SJSA1 (cell line): Measurements from ENCODE around the gene WNT8A. TPM values are rescaled to one million over a fixed set of nuclear protein-coding genes. Genes with fewer than 3 reads are reported as not detected.

Experiments used
- DNase-seq, 2 experiments: peaks; one replicate each; pipeline ENCODE4 v3.0.0-alpha.2; 2015 to 2020; ENCODE audit warnings: low spot score in 2 of 2, low read depth in 1 of 2
- H3K27ac ChIP-seq: fragments of 250-450 bp; sonication (Bioruptor Pico); 2 replicates; pipeline ENCODE4 v1.5.1; 2020; ENCODE audit warnings: mild to moderate bottlenecking, moderate library complexity
- H3K27me3 ChIP-seq: fragments of 250-450 bp; sonication (Bioruptor Pico); replicated peaks from 2 replicates; pipeline ENCODE4 v1.5.1; 2020; ENCODE audit warnings: mild to moderate bottlenecking, moderate library complexity
- H3K36me3 ChIP-seq: fragments of 250-450 bp; sonication (Bioruptor Pico); 2 replicates; pipeline ENCODE4 v1.5.1; 2020; ENCODE audit warnings: mild to moderate bottlenecking
- H3K4me1 ChIP-seq: fragments of 250-450 bp; sonication (Bioruptor Pico); replicated peaks from 2 replicates; pipeline ENCODE4 v1.6.1; 2021; ENCODE audit warnings: mild to moderate bottlenecking
- H3K4me3 ChIP-seq: fragments of 250-450 bp; sonication (Bioruptor Pico); 2 replicates; pipeline ENCODE4 v1.5.1; 2020; ENCODE audit warnings: mild to moderate bottlenecking
- H3K9me3 ChIP-seq: fragments of 250-450 bp; sonication (Bioruptor Pico); replicated peaks from 2 replicates; pipeline ENCODE4 v1.5.1; 2020; ENCODE audit warnings: mild to moderate bottlenecking
- total RNA-seq: library from RNA; depleted of rRNA; stranded (reverse); fragments of >200 nt; shearing (Covaris generic); gene quantifications from 2 replicates; pipeline ENCODE4 v1.2.3, GENCODE V29; 2014; rRNA removed

Gene WNT8A
- total RNA-seq, 1 experiment from 2014 or later, result not detected

- no peaks in the 10 kb centered on the region for H3K36me3 ChIP-seq
- H3K27ac ChIP-seq, result no peak within 1 kb of the TSS
- H3K27me3 ChIP-seq, result peaks cover 9% of the 10 kb centered on the region; the same call in 1 of the 2 replicates
- H3K4me3 ChIP-seq, result no peak within 1 kb of the TSS
- DNase-seq, result no peak
- no peaks in the 10 kb centered on the region for H3K9me3 ChIP-seq
- H3K4me1 ChIP-seq, result no peaks in the 10 kb centered on the region
Measured at GRCh38 chr5:138138949-138139780, 55.3 kb downstream of the WNT8A start, which contains the start of gene NME5. TSS of gene NME5 (minus strand) at chr5:138139428. CDS start at chr5:138138780, 648 bp downstream.

- Histone ChIP-seq H3K4me3 (no peak overlapping the region), H3K9me3 (no peaks in the 10 kb centered on the region)
Measured at GRCh38 chr5:138139781-138140090, 55.9 kb downstream of the WNT8A start.

DNA sequence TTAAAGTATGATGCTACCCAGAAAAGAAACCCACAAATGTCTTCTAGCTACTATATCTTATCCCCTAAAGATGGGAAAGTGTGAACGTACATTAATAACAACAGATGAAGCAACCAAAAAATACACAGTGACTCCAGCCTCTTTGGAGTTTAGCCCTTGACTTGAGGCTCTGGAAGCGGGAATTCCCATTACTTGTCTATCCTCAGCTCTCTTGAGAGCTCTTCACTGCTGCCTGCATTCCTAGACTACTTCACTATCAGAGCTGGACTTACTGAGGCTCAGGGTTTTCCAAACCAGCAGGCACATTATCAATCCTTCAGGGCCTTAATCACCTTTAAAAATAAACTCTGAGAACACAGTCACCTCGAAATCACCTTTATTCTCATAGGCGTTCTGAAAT is 56.4 kb downstream of the WNT8A start:
- Histone ChIP-seq H3K27ac (no peak overlapping the region), H3K36me3 (no peaks in the 10 kb centered on the region), H3K4me3 (no peak overlapping the region), H3K9me3 (no peaks in the 10 kb centered on the region), H3K4me1 (no peaks in the 10 kb centered on the region), H3K27me3 (peaks cover 9% of the 10 kb centered on the region; the same call in 1 of the 2 replicates)
- DNase-seq, result no peak

More at GRCh38 chr5:138139781-138140090, 55.9 kb downstream of the WNT8A start:
- Histone ChIP-seq H3K4me1 (no peaks in the 10 kb centered on the region), H3K27me3 (peaks cover 9% of the 10 kb centered on the region; the same call in 1 of the 2 replicates), H3K27ac (no peak overlapping the region), H3K36me3 (no peaks in the 10 kb centered on the region)
- no peak for DNase-seq

Other genes starting within 250 kb of the WNT8A start
- not detected in 2 replicates for gene MYOT, start 216.2 kb upstream of the WNT8A start, total RNA-seq
- gene PKD2L2, start 194.6 kb upstream of the WNT8A start, total RNA-seq, result not detected in 2 replicates
- gene FAM13B, start 51.0 kb upstream of the WNT8A start, total RNA-seq, result 21.6 and 32.7 TPM in 2 replicates
- gene NME5, start 55.4 kb downstream of the WNT8A start, total RNA-seq, result not detected in 2 replicates
- gene BRD8, start 94.6 kb downstream of the WNT8A start, total RNA-seq, result 47.3 and 90.0 TPM in 2 replicates
- 113 and 152 TPM in 2 replicates for gene KIF20A, start 95.1 kb downstream of the WNT8A start, total RNA-seq
- 56.3 and 70.7 TPM in 2 replicates for gene CDC23, start 129.3 kb downstream of the WNT8A start, total RNA-seq
- gene GFRA3, start 190.6 kb downstream of the WNT8A start, total RNA-seq, result not detected in 2 replicates
- 36.5 and 40.0 TPM in 2 replicates for gene CDC25C, start 247.8 kb downstream of the WNT8A start, total RNA-seq